HepG2 (cell line): ENCODE results near the gene ATP13A3. TPM values are rescaled to one million over a fixed set of nuclear protein-coding genes. Genes with fewer than 3 reads are reported as not detected.
A peak's percentile ranks its signal among the peaks of the same experiment; 100 is the strongest.

Experiments
- CTCF ChIP-seq: sonication (generic); formaldehyde crosslinking; IDR thresholded peaks from 2 replicates; pipeline ENCODE4 v1.5.0; 2020; ENCODE audit warnings: mild to moderate bottlenecking, missing genetic modification reagents, moderate library complexity
- GATA4 ChIP-seq: sonication (generic); IDR thresholded peaks from 2 replicates; pipeline ENCODE4 v1.6.1; 2016; ENCODE audit warnings: antibody characterized with exemption, low read depth, borderline replicate concordance
- GTF3A ChIP-seq: sonication (generic); formaldehyde crosslinking; conservative IDR thresholded peaks from 2 replicates; pipeline ENCODE4 v1.4.0; 2020; ENCODE audit warnings: mild to moderate bottlenecking, missing genetic modification reagents
- HDAC2 ChIP-seq: sonication (generic); formaldehyde crosslinking; IDR thresholded peaks from 2 replicates; pipeline ENCODE4 v1.4.0; 2020; ENCODE audit warnings: missing genetic modification reagents
- HNRNPUL1 ChIP-seq: fragments of 200-400 bp; formaldehyde crosslinking; IDR thresholded peaks from 2 replicates; pipeline ENCODE4 v1.6.1; 2017; ENCODE audit warnings: low read depth, mild to moderate bottlenecking, low read length, moderate library complexity
- HOMEZ ChIP-seq: IDR thresholded peaks from 2 replicates; pipeline ENCODE4 v1.6.1; 2016; ENCODE audit warnings: low read depth
- KDM3A ChIP-seq: IDR thresholded peaks from 2 replicates; pipeline ENCODE4 v1.6.1; 2018; ENCODE audit warnings: low read depth, missing compliant biosample characterization
- POLR2G ChIP-seq: fragments of 200-400 bp; formaldehyde crosslinking; IDR thresholded peaks from 2 replicates; pipeline ENCODE4 v1.6.1; 2018; ENCODE audit warnings: mild to moderate bottlenecking, low read depth, low read length, moderate library complexity
- PRDM10 ChIP-seq: sonication (generic); formaldehyde crosslinking; IDR thresholded peaks from 2 replicates; pipeline ENCODE4 v1.4.0; 2020; ENCODE audit warnings: low read depth, missing genetic modification reagents
- REL ChIP-seq: sonication (generic); formaldehyde crosslinking; conservative IDR thresholded peaks from 2 replicates; pipeline ENCODE4 v1.8.0; 2022; ENCODE audit warnings: mild to moderate bottlenecking, missing genetic modification reagents, moderate library complexity
- SMAD1 ChIP-seq: sonication (generic); formaldehyde crosslinking; IDR thresholded peaks from 2 replicates; pipeline ENCODE4 v1.4.0; 2020; ENCODE audit warnings: missing genetic modification reagents, low read depth, mild to moderate bottlenecking, borderline replicate concordance
- TEAD3 ChIP-seq: optimal IDR thresholded peaks from 2 replicates; pipeline ENCODE3; 2016; ENCODE audit warnings: borderline replicate concordance
- ZBTB21 ChIP-seq: sonication (generic); formaldehyde crosslinking; IDR thresholded peaks from 2 replicates; pipeline ENCODE4 v1.4.0; 2020; ENCODE audit warnings: missing genetic modification reagents
- ZBTB7A ChIP-seq: sonication (generic); formaldehyde crosslinking; IDR thresholded peaks from 2 replicates; pipeline ENCODE4 v1.8.0; 2022; ENCODE audit warnings: mild to moderate bottlenecking, missing genetic modification reagents
- ZFY ChIP-seq: sonication (generic); formaldehyde crosslinking; IDR thresholded peaks from 2 replicates; pipeline ENCODE4 v1.4.0; 2020; ENCODE audit warnings: missing genetic modification reagents
- ZNF607 ChIP-seq: sonication (generic); formaldehyde crosslinking; IDR thresholded peaks from 2 replicates; pipeline ENCODE4 v1.5.1; 2020; ENCODE audit warnings: missing genetic modification reagents, mild to moderate bottlenecking, borderline replicate concordance
- ZNF768 ChIP-seq: sonication (generic); formaldehyde crosslinking; IDR thresholded peaks from 2 replicates; pipeline ENCODE4 v1.4.0; 2020; ENCODE audit warnings: missing genetic modification reagents
- polyA plus RNA-seq, 8 experiments: library from polyadenylated mRNA; depleted of rRNA in 3 of 8; stranded (reverse) in 7 of 8; unstranded in 1 of 8; fragments of >200 nt; fragmentation: Illumina TruSeq in 4 of 8; extraction: Trizol in 4 of 8; gene quantifications; 2 replicates each; pipeline versions ENCODE4 v1.2.1 to v1.2.3, GENCODE V29; 2011 to 2016; ENCODE audit warnings: low read depth in 4 of 8, missing spikeins in 1 of 8, mixed read lengths in 1 of 8; ENCODE audit not compliant: insufficient read depth in 1 of 8
- total RNA-seq, 5 experiments: library from RNA; depleted of rRNA; stranded (reverse); fragments of >200 nt; fragmentation: Illumina TruSeq; extraction: Trizol; gene quantifications; 2 replicates each; pipeline ENCODE4 v1.2.3, GENCODE V29; 2016; ENCODE audit warnings: low read depth in 1 of 5

Gene ATP13A3
- total and polyA plus RNA-seq, 2 of the 13 experiments (the other 11 are each of a cell fraction or from before 2014, with no cell fraction given) = 44.9 to 80.8 TPM

GRCh38 chr3:194395778-194396538, 90.8 kb downstream of the ATP13A3 start (continued):
- TF ChIP-seq CTCF (CRISPR knock-in tag) (peak; percentile 32), REL (CRISPR knock-in tag) (no peak), TEAD3 (CRISPR knock-in tag) (no peak), KDM3A (no peak), SMAD1 (CRISPR knock-in tag) (0 out of 2 replicates have a peak, but pooled peaks have one; percentile 44), POLR2G (no peak), ZFY (CRISPR knock-in tag) (peak; percentile 34), ZNF607 (CRISPR knock-in tag) (no peak), HNRNPUL1 (no peak), HDAC2 (CRISPR knock-in tag) (peak; percentile 31; the same call in 1 of the 2 replicates), GTF3A (CRISPR knock-in tag) (no peak), ZNF768 (CRISPR knock-in tag) (peak; percentile 27; the same call in 1 of the 2 replicates), HOMEZ (CRISPR knock-in tag) (no peak), GATA4 (no peak), PRDM10 (CRISPR knock-in tag) (no peak), ZBTB21 (no peak), ZBTB7A (0 out of 2 replicates have a peak, but pooled peaks have one; percentile 36)
